Activated CD4-positive, CD25-positive, alpha-beta regulatory T cell treated with anti-CD3 and anti-CD28 coated beads, Interleukin-2, amount 50 U/mL, for 24 hours (primary cell): ENCODE results near the gene VTN.
A peak's percentile ranks its signal among the peaks of the same experiment; 100 is the strongest.
"Not testable (repeated sequence)": the region's sequence is repeated elsewhere in the genome, so short reads cannot be mapped to it uniquely, and the experiment has no call there.

ENCODE experiments used
- ATAC-seq, 2 donors: fragments of 150-1000 bp; cut with Tn5 transposase; one replicate each; pipeline ENCODE4 v1.10.0; 2021; ENCODE audit warnings: mild to moderate bottlenecking in 1 of 2, moderate library complexity in 1 of 2

VTN gene

DNA sequence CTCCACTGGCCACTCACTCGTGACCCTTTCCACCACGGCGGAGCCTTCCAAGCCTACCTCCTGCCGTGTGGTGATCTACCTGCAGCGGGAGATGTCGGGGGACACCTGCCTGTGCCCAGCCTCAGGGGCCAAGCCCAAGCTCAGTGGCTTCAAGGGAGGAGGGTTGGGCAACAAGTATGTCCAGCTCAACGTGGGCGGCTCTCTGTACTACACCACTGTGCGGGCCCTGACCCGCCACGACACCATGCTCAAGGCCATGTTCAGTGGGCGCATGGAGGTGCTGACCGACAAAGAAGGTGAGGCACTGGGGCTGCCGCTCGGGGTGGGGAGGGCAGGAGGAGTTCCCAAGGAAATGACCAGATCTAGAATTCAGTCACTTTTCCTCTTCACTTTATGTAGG is 30.7 kb downstream of the VTN start:
- ATAC-seq: no peak

- ATAC-seq: not testable (repeated sequence)
Observed at GRCh38 chr17:28338769-28339212, 31.3 kb downstream of the VTN start.

- ATAC-seq: no peak
Observed at GRCh38 chr17:28338056-28338768, 31.9 kb downstream of the VTN start.

GRCh38 chr17:28335959-28336871 is 33.9 kb downstream of the VTN start:
- no peak for ATAC-seq

DNA sequence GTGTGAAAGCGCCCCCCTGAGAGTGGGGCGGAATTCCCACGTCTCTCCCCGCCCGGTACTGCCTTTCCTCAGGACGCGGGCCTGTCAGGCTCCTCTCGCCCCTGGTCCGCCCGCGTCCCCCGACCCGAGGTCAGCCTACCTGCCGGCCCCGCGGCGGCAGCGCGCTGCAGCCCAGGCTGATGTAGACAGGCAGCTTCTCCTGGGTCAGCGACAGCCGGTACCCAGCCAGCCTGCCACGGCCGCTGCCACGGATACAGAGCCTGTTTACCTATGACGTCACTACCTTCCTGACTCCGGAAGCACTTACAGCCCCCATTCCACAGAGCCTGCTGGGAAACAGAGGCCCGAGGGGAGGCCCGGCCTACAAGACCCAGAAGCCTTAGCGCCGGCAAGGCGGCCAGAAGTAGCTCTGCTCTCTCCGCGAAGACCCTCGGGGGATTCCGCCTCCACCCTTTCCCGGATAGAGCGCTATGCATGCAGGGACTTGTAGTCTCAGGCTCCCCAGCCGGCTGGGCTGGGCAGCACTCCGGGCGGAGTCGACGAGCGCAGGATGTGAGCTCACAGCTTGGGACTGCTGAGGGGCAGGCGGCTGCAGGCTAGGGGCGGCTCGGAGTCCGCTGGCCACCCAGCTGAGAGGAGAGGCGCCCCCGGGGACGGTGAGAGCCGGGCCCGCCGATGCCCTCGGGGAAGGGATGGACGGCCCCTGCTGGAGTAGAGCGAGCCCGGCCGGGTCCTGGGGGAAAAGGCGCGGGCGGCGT is 34.7 kb downstream of the VTN start, which contains the start of the genes IFT20 and TNFAIP1:
Gene IFT20 (minus strand): TSS at position 272 of the 758 bp plus-strand sequence. CDS start 3,487 bp downstream, outside the sequence.
Gene TNFAIP1 (plus strand): TSS at position 561 of the 758 bp plus-strand sequence. CDS start 3,761 bp downstream, outside the sequence.
- ATAC-seq: peak; percentile 98 to 99

DNA sequence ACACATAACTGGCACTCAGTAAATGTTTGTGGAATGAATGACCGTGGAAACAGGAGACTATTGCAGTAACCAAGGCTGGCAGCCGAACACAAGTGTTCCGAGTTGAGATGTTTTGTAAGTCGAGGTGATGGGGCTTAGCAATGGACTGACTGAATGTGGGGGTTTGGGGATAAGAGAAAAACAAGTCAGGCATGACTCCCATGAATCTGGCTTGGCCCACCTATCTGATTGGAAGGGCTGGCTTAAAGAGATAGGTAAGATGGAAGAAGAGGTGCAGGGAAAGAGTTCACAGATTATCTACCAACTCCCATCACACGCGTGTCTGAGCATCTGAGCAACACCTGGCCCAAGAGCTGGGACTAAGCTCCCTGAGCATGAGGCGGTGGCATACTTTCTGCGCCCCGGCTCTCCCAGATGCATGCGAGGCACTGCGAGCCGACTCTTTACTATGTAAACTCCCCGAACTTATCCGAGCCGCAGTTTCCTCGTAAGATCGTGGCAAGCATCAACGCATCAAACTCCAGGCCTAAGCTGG is 35.4 kb downstream of the VTN start:
- no peak for ATAC-seq

DNA sequence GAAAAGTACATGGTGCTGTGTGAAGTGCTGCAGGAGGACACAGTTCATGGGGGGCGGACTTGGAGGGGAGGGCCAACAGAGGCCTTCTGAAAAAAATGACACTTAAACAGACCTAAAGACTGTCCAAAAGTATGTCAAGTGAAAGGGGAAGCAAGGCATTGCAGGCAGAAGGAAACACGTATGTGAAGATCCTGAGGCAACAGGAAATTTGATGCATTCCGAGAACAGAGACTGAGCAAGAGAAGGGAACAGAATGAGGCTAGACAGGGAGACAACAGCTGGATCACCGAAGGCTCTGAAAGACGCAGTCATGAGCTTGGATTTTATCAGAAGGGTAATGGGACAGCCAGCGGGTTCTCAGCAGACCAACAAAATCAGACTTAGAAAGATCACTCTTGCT is 35.9 kb downstream of the VTN start:
- ATAC-seq: no peak

DNA sequence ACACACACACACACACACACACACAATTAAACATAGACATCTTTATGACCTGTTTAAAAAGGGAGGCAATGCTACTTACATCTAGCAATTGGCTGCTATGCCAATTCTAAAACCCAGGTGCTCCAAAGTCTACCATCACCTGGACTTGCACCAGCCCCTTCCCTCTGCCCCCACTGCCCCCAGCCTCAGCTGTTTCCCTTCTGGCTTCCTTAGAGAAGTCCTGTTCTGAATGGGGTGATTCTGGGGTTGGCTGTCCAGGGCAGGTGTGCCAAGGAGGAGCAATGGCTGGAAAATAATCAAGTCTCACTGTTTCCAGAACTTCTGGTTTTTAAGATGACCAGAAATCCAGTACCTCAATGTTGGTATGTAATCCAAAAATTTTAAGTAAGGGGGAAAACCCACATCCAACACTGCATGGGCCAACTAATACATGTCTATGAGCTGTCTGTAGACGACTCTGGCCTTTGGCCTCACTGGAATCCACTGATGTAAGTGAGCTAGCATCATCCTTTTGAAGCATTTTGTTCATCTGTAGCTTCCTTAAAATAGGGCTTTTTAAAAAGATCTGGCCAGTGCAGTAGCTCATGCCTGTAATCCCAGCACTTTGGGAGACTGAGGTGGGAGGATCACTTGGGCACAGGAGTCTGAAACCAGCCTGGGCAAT is 36.9 kb downstream of the VTN start:
- ATAC-seq: no peak

DNA sequence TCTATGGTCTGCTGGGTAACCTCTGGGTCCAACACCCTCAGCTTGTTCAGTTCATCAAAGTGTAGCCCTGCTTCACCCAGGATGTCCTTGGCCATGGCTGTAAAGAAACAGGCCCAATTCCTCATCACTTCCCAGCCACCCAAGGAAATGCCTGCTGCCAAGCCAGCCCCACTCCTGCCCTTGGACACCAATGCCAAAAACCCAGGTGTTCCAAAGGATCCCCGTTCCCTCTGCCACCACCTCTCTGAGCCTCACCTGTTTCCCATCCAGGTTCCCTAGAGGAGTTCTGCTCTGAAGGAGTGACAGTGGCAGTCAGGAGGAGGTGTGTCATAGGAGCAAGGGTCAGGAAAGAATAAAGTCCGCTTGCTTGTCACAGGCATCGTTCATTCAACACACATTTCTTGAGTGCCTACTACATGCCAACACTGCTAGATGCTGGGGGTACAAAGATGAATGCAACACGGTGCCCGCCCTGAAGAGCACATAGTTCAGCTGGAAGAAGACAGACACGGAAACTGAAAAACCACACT is 38.2 kb downstream of the VTN start:
- ATAC-seq: no peak

- ATAC-seq: no peak
Observed at GRCh38 chr17:28330671-28331070, 39.4 kb downstream of the VTN start.

- no peak for ATAC-seq
Observed at GRCh38 chr17:28328325-28328724, 41.8 kb downstream of the VTN start.

- ATAC-seq: no peak
Observed at GRCh38 chr17:28327709-28328108, 42.4 kb downstream of the VTN start.

DNA sequence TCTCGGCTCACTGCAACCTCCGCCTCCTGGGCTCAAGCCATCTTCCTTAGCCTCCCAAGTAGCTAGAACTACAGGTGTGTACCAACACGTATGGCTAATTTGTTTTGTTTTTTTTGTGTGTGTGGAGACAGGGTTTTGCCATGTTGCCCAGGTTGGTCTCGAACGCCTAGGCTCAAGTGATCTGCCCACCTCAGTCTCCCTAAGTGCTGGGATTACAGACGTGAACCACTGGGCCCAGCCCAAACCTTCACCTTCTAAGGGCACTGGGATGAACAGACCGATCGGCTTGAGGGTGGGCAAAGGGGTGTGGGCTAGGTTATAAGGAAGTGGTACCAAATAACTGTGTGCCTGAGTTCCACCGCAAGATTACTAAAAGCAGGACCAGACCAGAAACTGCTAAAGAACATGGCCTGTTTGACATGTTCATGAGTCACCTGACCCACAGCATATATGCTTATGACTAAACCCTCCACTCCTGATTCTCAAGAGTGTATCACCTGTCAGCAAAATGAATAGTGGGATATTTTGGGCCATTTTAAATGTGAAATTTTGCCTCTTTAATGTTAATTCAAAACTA is 43.0 kb downstream of the VTN start:
- peak; percentile 99 for ATAC-seq

GRCh38 chr17:28326114-28326513 is 44.0 kb downstream of the VTN start:
- no peak for ATAC-seq

- ATAC-seq: no peak
Observed at GRCh38 chr17:28325211-28325610, 44.9 kb downstream of the VTN start.

DNA sequence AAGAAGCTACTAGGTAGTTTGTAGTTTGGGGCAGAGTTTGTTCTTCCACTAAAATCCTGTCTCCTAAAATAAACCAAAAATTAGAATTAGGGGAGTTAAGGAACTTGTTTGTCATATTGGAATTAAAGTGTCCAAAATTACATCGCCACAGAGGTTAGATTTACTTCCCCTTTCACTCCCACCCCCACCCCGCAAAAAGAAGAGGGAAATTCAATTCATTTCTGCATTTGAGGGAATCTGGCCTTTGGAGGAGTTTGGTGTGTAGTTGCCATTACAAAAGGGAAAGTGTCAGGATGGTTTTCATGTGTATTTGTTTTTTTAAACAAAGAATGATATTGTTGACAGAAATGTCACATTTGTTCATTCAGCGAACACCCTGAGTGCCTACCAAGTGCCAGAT is 45.3 kb downstream of the VTN start:
- ATAC-seq: no peak

GRCh38 chr17:28324267-28324745 is 45.8 kb downstream of the VTN start:
- no peak for ATAC-seq

GRCh38 chr17:28320215-28321061 is 49.7 kb downstream of the VTN start:
- ATAC-seq: no peak

DNA sequence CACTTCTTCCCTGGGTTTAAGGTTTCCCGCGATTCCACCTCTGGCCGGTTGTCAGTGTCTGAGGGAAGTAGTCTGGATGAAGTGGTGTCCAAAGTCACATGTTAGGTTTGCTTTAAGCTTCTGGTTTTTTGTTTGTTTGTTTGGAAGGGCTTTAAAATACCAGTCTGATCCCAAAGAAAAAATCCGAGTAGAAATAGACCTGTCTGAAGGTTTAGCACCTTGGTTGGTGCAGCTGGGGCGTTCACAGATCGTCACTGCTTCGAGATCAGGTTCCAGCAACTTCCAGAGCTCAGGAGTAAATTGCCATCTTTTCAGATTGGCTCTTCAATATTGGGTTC is 50.5 kb downstream of the VTN start:
- ATAC-seq: no peak
